Measurements from ENCODE around the gene SLC30A1. TPM values are rescaled to one million over a fixed set of nuclear protein-coding genes. Genes with fewer than 3 reads are reported as not detected.

The SLC30A1 gene
- polyA plus RNA-seq, 1 of the 3 experiments (the other 2 are of a cell fraction): 6.9 TPM

DNA sequence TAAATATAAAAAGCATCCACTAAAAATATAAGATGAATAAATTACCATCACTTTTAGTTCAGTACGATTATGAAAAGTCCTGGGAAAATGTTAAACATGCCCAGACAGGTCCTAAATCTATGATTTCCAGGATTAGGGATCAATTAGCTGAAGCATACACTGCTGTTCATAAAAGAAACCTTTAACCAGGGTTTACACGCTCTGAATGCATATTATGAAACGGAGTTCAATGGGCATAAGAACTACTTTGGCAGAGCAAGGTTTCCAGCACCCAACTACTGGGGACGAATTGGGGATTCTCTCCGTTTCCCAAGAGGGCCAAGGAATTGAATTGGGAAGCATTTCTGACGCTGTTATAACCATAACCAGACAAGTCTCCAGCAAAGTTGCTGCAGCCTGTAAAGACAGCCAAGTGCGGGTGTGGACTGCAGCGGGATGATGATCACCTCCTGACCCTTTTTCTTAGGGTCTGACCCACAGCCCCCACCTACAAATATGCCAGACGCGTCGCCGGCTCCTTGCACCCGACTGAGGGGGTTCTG, 1.6 kb downstream of the SLC30A1 start:
- H3F3A ChIP-seq (replicated peaks; ENCODE audit: insufficient read depth): no peaks in the 10 kb centered on the region
- peak overlapping the region; percentile 89 for H3K4me2 ChIP-seq
- no peak for TF ChIP-seq GABPA (IDR thresholded peaks at IDR 0.05; ENCODE audit: low read depth)
- 0 out of 2 replicates have a peak, but pooled peaks have one; percentile 49 for TF ChIP-seq TAF1 (IDR thresholded peaks at IDR 0.05; ENCODE audit: borderline replicate concordance, low read depth, low read length)
- TF ChIP-seq NRF1 (IDR thresholded peaks at IDR 0.05; ENCODE audit: low read depth, low read length): no peak
- H3K36me3 ChIP-seq (replicated peaks in 1 of 2; ENCODE audit: control insufficient read depth in 1 of 2, insufficient read depth in 2 of 2, low read length in 1 of 2): peaks cover 34 to 38% of the 10 kb centered on the region in 2 experiments
- no peaks in the 10 kb centered on the region for H3K27me3 ChIP-seq (ENCODE audit: insufficient read depth)
- H3K9ac ChIP-seq: peak overlapping the region; percentile 66
- H3K4me1 ChIP-seq (ENCODE audit: control insufficient read depth in 1 of 2, insufficient read depth in 2 of 2, low read depth in 1 of 2, low read length in 1 of 2): peaks cover 25 to 29% of the 10 kb centered on the region in 2 experiments; a peak in 3 of 4 replicates
- no peak for DNase-seq
- H3K27ac ChIP-seq (ENCODE audit: low read depth in 2 of 2, low read length in 1 of 2): peak overlapping the region; percentile 61 to 95
- H2AFZ ChIP-seq (ENCODE audit: low read depth): no peak overlapping the region
- peaks cover 66% of the 10 kb centered on the region for H3K79me2 ChIP-seq (ENCODE audit: insufficient read depth)
- ChIA-PET CTCF (interaction anchor here (0.8 to 1.8 kb wide), 7 partner anchors 61 to 304 kb away, joined by 3 to 6 read pairs (median 4); no protein-coding TSS in a partner anchor), POLR2A (no interaction called here)
- 0% methylated on average over 8 of the region's 13 CpGs for WGBS (ENCODE audit: low lambda C conversion rate)
- no peaks in the 10 kb centered on the region for H3K9me2 ChIP-seq
- peak overlapping the region; percentile 89 to 98 for H3K4me3 ChIP-seq (ENCODE audit: low read depth in 2 of 2, low read length in 1 of 2)
- no peaks in the 10 kb centered on the region for H3K9me3 ChIP-seq
- H4K20me1 ChIP-seq (ENCODE audit: insufficient read depth): peaks cover 59% of the 10 kb centered on the region

DNA sequence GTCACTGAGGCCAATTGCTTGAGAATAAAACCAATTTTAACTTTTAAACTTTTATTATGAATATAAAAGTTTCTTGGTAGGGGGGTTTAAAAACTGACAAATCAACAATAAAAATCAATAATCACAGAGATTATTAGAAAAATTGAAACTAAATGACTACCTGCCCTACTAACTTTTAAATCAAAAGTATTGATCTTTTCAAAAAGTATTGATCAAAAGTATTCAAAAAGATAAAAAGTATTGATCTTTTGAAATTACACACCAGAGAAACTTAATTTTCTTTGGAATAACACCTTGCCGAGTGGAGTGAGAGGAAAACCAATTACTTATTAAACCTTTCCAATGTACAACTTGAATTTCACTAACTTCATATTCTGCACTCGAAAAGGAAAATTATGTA, 2.2 kb downstream of the SLC30A1 start:
- ChIA-PET POLR2A (no interaction called here), CTCF (interaction anchor here (0.6 to 1.8 kb wide), 8 partner anchors 62 to 304 kb away, joined by 3 to 6 read pairs (median 4); no protein-coding TSS in a partner anchor)
- H3K27me3 ChIP-seq (ENCODE audit: insufficient read depth): no peaks in the 10 kb centered on the region
- TF ChIP-seq NRF1 (IDR thresholded peaks at IDR 0.05; ENCODE audit: low read depth, low read length) (no peak), SIN3A (IDR thresholded peaks at IDR 0.05; ENCODE audit: borderline replicate concordance, low read depth, low read length) (no peak), MXI1 (IDR thresholded peaks at IDR 0.05; ENCODE audit: low read depth, low read length) (no peak), RAD21 (IDR thresholded peaks at IDR 0.05; ENCODE audit: low read length) (no peak), USF1 (IDR thresholded peaks at IDR 0.05; ENCODE audit: borderline replicate concordance, low read depth) (no peak), TAF1 (IDR thresholded peaks at IDR 0.05; ENCODE audit: borderline replicate concordance, low read depth, low read length) (no peak), CHD2 (IDR thresholded peaks at IDR 0.05; ENCODE audit: low read length, partially characterized antibody) (no peak), FOSL2 (IDR thresholded peaks at IDR 0.05; ENCODE audit: borderline replicate concordance, low read depth) (no peak), MAX (IDR thresholded peaks at IDR 0.05; ENCODE audit: low read depth) (no peak), GATA2 (CRISPR knock-in tag; IDR thresholded peaks at IDR 0.05) (no peak), SMC3 (IDR thresholded peaks at IDR 0.05; ENCODE audit: low read depth, low read length) (no peak), GABPA (IDR thresholded peaks at IDR 0.05; ENCODE audit: low read depth) (no peak), YY1 (IDR thresholded peaks at IDR 0.05; ENCODE audit: low read depth) (no peak)
- TF ChIP-seq, protein P1, sequence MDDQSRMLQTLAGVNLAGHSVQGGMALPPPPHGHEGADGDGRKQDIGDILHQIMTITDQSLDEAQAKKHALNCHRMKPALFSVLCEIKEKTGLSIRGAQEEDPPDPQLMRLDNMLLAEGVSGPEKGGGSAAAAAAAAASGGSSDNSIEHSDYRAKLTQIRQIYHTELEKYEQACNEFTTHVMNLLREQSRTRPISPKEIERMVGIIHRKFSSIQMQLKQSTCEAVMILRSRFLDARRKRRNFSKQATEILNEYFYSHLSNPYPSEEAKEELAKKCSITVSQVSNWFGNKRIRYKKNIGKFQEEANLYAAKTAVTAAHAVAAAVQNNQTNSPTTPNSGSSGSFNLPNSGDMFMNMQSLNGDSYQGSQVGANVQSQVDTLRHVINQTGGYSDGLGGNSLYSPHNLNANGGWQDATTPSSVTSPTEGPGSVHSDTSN (IDR thresholded peaks at IDR 0.05): no peak
- TF ChIP-seq, protein P2, sequence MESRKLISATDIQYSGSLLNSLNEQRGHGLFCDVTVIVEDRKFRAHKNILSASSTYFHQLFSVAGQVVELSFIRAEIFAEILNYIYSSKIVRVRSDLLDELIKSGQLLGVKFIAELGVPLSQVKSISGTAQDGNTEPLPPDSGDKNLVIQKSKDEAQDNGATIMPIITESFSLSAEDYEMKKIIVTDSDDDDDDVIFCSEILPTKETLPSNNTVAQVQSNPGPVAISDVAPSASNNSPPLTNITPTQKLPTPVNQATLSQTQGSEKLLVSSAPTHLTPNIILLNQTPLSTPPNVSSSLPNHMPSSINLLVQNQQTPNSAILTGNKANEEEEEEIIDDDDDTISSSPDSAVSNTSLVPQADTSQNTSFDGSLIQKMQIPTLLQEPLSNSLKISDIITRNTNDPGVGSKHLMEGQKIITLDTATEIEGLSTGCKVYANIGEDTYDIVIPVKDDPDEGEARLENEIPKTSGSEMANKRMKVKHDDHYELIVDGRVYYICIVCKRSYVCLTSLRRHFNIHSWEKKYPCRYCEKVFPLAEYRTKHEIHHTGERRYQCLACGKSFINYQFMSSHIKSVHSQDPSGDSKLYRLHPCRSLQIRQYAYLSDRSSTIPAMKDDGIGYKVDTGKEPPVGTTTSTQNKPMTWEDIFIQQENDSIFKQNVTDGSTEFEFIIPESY (IDR thresholded peaks at IDR 0.05; ENCODE audit: borderline replicate concordance, low read depth): no peak
- TF ChIP-seq, protein P3, sequence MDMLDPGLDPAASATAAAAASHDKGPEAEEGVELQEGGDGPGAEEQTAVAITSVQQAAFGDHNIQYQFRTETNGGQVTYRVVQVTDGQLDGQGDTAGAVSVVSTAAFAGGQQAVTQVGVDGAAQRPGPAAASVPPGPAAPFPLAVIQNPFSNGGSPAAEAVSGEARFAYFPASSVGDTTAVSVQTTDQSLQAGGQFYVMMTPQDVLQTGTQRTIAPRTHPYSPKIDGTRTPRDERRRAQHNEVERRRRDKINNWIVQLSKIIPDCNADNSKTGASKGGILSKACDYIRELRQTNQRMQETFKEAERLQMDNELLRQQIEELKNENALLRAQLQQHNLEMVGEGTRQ (IDR thresholded peaks at IDR 0.05; ENCODE audit: borderline replicate concordance, low read depth, low read length): no peak
- TF ChIP-seq, protein P4, sequence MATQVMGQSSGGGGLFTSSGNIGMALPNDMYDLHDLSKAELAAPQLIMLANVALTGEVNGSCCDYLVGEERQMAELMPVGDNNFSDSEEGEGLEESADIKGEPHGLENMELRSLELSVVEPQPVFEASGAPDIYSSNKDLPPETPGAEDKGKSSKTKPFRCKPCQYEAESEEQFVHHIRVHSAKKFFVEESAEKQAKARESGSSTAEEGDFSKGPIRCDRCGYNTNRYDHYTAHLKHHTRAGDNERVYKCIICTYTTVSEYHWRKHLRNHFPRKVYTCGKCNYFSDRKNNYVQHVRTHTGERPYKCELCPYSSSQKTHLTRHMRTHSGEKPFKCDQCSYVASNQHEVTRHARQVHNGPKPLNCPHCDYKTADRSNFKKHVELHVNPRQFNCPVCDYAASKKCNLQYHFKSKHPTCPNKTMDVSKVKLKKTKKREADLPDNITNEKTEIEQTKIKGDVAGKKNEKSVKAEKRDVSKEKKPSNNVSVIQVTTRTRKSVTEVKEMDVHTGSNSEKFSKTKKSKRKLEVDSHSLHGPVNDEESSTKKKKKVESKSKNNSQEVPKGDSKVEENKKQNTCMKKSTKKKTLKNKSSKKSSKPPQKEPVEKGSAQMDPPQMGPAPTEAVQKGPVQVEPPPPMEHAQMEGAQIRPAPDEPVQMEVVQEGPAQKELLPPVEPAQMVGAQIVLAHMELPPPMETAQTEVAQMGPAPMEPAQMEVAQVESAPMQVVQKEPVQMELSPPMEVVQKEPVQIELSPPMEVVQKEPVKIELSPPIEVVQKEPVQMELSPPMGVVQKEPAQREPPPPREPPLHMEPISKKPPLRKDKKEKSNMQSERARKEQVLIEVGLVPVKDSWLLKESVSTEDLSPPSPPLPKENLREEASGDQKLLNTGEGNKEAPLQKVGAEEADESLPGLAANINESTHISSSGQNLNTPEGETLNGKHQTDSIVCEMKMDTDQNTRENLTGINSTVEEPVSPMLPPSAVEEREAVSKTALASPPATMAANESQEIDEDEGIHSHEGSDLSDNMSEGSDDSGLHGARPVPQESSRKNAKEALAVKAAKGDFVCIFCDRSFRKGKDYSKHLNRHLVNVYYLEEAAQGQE (IDR thresholded peaks at IDR 0.05; ENCODE audit: low read depth, low read length): no peak

More for the DNA sequence above, 2.2 kb downstream of the SLC30A1 start:
- Histone ChIP-seq H3K79me2 (ENCODE audit: insufficient read depth) (peaks cover 71% of the 10 kb centered on the region), H3K9ac (peak overlapping the region; percentile 66), H3K4me1 (ENCODE audit: control insufficient read depth in 1 of 2, insufficient read depth in 2 of 2, low read depth in 1 of 2, low read length in 1 of 2) (peaks cover 25% of the 10 kb centered on the region in 2 experiments; a peak in 3 of 4 replicates), H2AFZ (ENCODE audit: low read depth) (no peak overlapping the region), H3K4me3 (ENCODE audit: low read depth in 2 of 2, low read length in 1 of 2) (peak overlapping the region; percentile 89 to 98), H3K36me3 (replicated peaks in 1 of 2; ENCODE audit: control insufficient read depth in 1 of 2, insufficient read depth in 2 of 2, low read length in 1 of 2) (peaks cover 36 to 44% of the 10 kb centered on the region in 2 experiments), H3K27ac (ENCODE audit: low read depth in 2 of 2, low read length in 1 of 2) (peak overlapping the region; percentile 61 to 95), H3K9me3 (no peaks in the 10 kb centered on the region), H4K20me1 (ENCODE audit: insufficient read depth) (peaks cover 65% of the 10 kb centered on the region), H3K4me2 (peak overlapping the region; percentile 89), H3F3A (replicated peaks; ENCODE audit: insufficient read depth) (no peaks in the 10 kb centered on the region), H3K9me2 (no peaks in the 10 kb centered on the region)
- 33% methylated on average over 2 of the region's 2 CpGs for WGBS (ENCODE audit: low lambda C conversion rate)
- DNase-seq: no peak

Measured in SK-N-SH (cell line).